NCI-H226 (cell line): ENCODE data around the gene PLEKHA5.
"Not testable (repeated sequence)": the region's sequence is repeated elsewhere in the genome, so short reads cannot be mapped to it uniquely, and the experiment has no call there.

Experiments used
- DNase-seq: peaks from one replicate; pipeline ENCODE4 v3.0.0-alpha.2; 2015

The PLEKHA5 gene

DNA sequence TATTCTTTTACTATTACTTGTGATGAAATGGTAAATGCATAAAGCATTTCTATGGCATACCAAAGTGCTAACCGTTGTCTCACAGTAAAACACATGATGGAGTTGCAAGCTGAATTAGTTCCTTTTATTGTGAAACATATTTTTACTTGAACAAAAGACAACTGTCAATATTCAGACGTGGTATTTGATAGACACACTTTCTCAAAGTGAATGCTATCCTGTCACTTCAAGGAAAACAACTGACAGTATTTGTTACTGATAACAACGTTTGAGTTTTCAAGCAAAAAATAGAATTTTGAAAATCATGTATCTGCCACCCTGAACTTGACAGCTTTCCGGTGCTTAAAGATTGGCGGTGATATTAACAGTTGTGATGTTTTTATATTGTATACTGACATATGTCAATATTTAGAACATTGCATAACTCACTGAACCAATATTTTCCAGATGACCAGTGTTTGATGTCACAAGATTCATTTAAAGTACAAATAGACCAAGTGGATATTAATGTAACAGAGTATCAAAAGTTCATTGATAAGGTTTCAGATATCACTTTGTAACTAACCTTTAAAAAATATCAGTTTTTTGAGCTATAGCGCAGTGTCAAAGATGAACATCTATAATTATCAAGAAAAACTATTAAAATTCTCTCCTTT lies 156.4 kb downstream of the PLEKHA5 start:
- no peak for DNase-seq

DNA sequence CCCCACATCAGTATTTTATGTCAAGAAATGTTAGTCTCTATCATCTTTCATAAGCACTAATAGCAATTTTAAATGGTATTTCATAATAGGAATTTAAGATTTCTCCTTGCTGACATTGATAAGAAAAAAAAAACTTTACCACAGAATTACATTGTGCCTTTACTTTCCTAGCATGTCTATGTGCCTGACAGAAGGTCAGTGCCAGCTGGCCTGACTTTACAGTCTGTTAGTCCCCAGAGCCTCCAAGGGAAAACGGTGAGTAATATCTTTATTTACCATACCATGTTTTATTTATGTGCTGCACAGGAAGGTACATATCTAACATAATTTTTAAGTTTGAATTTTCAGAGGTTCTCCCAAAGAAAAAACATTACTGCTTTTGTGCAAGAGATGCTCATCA lies 157.8 kb downstream of the PLEKHA5 start:
- no peak for DNase-seq

DNA sequence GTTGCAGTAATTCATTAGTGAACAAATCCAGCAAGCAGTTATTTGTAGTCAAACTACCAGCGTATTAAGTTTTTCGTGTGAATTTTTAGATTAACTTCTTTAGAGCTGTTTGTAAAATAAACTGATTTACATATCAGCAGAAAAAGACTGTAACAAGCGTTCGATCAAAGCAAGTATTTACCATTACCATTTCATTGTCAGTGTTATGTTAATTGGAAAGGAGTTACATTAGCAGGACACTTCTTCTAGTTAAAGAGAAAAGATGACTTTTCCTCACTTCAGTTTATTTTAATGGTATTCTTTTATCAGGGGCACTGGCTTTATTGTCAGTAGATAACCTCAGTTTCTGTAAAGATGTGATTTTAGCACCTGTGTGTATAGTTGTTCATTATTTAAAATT lies 158.6 kb downstream of the PLEKHA5 start:
- DNase-seq, result no peak

DNA sequence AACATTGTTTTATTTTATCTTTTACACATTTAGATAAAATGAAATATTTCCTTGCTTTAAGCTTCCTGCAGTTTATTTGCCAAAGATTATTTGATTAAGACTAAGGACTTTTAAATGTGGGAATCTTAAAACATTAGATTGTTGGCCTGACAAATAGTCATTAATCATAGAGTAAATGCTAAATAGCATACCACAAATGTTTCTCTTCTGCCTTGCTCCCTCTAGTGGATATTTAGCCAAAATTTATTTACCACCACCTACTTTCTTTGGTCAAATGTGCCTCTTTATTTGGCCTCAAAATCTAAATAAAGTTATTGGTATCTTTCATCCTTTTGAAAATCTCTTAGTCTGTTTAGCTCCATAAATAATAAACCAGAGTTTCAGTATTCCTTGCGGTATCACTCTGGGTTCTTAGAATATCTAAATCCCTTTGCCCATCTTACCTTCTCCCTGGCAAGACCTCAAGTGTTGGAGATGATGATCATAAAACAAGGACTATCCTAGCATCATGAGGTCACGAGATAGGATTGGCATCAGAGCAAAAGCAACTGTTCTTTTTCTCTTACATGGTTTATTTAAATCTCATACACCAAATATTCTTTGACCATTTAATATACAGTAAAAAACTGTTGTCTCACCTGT lies 159.2 kb downstream of the PLEKHA5 start:
- no peak for DNase-seq

DNA sequence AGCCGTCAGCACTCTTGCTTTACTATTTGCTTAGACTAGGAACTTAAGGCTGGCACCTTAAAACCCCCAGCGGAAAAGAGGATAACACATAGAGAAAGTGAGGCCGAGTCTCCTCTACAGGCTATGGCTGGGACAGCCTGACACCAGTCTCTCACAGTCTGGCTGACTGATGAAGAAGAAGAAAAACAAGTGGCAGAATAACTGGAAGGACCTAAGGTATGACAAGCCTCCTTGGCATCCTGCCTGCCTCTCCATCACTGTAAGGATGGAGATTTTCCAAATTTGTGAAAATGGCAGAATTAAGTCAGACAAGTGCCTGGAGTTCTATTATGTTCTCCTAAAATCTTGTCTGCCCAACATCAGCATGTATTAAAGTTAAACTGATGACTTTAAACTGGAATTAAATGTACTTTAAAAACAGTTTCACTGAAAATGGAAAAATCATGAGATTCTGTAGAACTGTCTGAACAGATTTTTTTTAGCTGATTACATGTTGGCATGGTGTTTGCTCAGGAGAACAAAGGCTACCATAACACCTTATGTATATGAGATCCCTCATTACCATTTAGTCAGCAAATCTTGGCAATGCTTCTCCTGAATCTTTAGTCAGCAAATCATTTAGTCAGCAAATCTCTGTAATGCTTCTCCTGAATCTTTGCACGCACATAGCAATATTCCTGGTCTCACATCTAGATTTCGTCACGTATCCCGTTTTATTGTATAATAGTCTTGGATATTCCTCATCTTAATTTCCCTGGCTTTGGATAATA lies 169.5 kb downstream of the PLEKHA5 start:
- DNase-seq, result no peak

DNA sequence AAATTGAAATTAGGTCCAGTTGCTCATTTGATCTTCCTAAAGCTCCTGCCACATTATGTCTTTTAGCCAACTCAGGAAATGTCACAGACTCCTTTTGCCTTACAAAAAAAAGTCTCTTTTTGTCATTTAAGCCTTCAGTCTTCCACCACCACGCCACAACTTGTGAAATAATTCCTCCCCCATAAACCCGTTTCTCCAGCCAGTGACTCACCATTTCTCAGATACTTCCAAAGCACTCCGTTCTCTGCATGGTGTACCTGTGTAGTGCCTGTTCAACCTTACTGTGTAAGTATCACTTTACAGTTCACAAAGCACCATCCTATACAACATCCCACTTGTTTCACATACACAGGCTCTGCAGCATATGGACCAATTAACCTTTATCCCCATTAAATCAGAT lies 170.2 kb downstream of the PLEKHA5 start:
- peak; percentile 66 for DNase-seq

DNA sequence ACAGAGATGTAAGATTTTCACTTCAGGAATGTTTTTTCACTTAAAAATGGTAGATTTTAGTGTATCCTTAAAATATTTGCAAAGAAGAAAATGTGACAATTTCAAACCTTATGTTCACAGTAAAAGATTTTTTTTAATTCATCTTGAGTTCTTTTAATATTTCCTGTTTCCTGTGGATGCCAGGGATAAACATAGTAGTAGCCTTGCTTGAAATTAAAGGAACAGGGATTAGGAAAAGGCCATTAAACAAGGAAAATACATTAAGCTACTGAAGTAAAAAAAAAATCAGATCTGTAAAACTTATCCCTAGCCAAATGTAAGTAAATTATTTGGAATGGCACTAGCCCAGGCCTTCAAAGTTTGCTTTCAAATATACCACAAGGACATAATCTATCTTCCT lies 171.7 kb downstream of the PLEKHA5 start:
- DNase-seq, result no peak

DNA sequence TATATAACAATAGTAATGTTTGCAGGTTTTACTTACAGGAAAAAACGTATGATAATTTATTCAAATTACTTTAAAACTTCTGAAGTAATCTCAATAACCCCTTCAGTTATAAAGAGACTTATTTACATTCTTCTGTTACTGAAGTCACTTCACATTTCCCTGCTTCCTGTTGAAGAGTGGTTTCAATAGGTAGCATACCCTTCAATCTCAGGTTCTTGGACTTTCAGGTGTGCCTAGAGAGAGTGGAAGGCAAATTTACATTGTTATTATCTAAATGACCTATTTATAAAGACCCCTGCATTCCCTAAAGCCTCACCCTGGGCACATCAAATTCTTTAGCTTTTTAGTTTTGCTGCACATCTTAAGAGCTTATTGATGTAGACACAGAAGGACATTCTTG lies 172.2 kb downstream of the PLEKHA5 start:
- no peak for DNase-seq

DNA sequence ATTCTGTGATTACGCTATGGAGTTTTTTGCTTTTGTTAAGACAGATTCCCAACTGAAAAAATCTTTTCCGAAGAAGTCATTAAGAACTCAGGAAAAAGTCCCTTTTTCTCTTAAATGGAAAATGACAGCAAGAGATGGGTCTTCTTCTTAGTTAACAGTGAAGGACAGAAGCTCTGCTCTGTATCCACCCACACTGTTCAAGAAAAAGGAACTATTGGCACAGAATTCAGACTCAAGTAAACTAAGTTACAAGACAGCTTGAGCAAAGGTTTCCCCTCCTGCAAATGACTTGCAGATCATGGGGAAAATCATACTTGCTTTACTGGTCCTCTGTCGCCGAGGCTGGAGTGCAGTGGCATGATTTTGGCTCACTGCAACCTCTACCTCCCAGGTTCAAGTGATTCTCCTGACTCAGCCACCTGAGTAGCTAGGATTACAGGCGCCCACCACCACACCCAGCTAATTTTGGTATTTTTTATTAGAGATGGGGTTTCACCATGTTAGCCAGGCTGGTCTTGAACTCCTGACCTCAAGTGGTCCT lies 172.6 kb downstream of the PLEKHA5 start:
- no peak for DNase-seq

DNA sequence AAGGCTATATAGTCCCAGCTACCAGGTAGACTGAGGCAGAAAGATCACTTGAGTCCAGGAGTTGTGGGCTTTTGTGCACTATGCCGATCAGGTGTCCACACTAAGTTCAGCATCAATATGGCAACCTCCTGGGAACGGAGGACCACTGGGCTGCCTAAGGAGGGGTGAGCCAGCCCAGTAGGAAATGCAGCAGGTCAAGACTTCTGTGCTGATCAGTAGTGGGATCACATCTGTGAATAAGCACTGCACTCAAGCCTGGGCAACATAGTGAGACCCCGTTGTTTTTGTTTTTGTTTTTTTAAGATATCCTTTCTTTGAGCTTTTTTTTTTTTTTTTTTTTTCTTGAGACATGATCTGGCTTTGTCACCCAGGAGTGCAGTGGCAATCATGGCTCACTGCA lies 174.0 kb downstream of the PLEKHA5 start:
- DNase-seq, result no peak

DNA sequence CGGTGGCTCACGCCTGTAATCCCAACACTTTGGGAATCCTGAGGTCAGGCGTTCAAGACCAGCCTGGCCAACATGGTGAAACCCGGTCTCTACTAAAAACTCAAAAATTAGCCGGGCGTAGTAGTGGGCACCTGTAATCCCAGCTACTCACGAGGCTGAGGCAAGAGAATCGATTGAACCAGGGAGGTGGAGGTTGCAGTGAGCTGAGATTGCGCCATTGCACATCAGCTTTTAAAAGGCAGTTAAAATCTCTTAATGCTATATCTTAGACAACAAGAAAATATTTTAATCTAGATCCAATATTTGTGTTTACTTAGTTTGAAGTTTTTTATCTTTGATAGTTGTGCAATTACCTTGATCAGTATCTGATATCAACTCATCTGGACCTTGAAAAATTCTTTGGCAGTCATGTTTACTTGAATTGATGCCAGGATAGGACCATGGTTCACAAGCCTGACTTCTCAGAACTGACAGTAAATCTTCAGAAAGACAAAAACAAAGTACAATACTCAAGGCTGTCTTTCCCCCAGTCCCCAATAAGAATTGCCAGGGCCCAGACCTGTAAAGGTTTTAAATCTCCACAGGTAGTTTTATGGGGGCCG lies 174.7 kb downstream of the PLEKHA5 start:
- DNase-seq, result no peak

DNA sequence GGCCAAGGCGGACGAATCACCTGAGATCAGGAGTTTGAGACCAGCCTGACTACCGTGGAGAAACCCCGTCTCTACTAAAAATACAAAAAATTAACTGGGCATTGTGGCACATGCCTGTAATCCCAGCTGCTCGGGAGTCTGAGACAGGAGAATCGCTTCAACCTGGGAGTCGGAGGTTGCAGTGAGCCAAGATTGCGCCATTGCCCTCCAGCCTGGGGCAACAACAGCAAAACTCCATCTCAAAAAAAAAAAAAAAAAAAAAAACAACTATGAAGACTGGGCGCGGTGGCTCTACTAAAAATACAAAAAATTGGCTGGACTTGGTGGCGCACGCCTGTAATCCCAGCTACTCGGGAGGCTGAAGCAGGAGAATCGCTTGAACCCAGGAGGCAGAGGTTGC lies 176.1 kb downstream of the PLEKHA5 start:
- not testable (repeated sequence) for DNase-seq

DNA sequence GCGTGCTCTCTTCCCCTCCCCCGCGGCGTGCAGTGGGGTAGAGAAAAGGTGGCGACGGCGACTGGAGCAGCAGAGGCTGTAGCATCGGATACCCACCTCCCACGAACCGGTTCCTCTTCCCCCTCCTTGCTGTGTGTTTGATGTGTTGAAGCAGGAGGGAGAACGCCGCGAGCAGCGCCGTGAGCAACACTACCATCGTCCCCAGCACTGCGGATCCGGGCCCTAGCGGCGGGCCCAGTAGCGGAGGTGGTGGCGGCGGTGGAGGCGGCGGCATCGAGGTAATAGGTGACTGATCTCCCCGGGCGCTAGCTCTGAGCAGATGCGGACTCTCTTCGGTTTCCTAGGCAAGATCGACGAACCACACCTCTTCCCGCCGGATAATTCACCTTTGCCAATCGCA lies 176.8 kb downstream of the PLEKHA5 start:
- no peak for DNase-seq

DNA sequence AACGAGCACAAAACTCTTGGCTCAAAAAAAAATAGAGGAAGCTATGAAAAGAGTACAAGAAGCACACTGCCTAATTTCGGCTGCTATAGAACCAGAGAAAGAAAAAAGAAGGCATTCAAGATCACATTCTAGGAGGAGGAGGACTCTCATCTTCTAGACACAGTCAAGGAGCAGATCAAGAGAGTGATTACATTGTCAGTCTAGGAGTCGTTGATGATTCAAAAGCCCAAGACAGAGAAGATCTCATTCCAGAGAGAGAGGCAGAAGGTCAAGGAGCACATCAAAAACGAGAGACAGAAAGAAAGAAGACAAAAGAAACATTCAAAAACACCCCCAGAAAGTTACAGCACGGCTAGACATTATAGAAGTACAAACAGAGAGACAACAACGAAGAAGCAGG lies 177.9 kb downstream of the PLEKHA5 start:
- no peak for DNase-seq

DNA sequence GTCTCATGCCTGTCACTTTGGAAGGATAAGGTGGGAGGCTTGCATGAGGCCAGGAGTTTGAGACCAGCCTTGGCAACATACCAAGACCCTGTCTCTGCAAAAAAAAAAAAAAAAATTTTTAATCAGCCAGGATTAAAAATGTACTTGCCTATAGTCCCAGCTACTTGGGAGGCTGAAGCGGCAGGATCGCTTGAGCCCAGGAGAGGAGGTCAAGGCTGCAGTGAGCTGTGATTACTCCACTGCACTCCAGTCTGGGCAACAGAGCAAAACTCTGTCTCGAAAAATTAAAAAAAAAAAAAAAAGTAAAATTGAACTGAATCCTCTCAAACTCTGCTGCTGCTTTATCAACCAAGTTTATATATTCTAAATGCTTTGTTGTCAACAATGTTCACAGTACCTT lies 181.6 kb downstream of the PLEKHA5 start:
- no peak for DNase-seq

DNA sequence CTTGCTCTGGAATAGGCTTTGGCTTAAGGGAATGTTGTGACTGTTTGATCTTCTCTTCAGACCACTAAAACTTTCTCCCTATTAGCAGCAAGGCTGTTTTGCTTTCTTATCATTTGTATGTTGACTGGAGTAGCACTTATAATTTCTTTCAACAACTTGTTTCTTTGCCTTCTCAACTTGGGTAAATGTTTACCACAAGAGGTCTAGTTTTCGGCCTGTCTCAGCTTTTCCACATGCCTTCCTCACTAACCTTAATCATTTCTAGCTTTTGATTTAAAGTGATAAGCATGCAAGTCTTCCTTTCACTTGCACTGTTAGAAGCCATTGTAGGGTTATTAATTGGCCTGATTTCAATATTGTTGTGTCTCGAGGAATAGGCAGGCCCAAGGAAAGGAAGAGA lies 183.1 kb downstream of the PLEKHA5 start:
- DNase-seq, result no peak

DNA sequence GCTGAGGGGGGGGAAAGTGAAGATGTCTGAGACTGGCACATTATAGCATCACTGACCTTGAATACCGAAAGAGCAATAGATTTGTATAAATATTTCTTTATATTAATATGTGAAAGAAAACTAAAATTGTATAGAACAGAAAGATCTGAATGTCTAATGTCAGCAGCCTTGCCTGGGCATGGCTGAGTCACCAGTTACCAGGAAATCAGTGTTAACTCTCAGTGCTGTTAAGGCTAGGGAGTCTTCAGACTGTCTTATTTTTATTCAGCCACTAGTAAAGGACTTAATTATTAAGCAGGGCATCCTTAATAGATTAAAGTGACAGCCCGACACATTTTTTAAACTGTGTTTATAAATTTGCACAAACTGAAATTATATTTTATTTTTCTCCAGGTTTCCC lies 186.9 kb downstream of the PLEKHA5 start:
- DNase-seq, result peak; percentile 30

DNA sequence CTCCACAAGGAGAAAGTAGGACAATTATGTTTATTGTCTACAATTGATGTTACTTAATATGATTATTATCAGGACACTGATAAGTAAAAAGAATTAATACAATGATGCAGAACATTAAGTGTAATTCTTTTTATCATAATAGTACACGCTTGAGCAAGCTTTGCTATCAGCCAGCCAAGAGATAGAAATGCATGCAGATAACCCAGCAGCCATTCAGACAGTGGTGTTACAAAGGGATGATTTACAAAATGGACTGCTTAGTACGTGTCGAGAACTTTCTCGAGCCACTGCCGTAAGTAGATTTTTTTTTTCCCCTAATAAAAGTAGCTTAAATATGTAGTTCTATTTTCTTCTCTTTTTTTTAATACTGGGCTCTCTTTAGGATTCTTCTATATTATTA lies 192.8 kb downstream of the PLEKHA5 start:
- no peak for DNase-seq

DNA sequence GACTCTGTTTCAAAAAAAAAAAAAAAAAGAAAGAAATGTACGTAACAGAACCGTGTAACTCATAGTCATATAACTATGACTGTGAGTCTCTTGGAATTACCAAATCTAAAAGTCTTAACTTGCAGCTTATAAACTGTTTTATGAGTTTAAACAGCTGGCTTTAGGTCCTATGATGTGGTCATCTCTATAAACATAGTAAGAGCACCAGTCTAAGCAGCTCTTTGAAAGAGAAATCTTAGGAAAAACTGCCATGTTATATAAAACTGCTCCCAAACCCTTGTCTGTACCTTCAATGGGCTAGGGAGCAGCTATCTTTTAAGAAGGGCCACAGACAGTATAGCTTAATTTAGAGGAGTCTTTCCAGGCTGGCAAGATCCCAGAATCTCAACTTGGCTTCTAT lies 194.3 kb downstream of the PLEKHA5 start:
- DNase-seq, result no peak

DNA sequence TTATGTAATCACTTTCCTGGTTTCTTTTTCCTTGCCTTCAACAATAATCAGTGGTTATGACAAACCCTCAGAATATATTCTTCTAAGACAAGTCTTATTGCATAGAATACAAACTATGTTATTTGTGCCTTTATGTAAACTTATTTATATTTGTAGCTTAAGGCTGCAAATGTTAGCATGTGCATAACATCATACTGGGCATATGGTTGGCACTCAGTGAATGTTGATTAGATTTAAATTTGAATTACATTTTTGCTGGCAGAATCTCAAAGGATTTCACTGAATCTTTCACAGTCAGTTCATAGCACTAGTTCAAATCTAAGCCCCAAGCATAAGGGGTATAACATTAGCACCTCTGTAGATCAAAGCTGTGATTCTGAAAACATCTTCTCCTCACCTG lies 196.6 kb downstream of the PLEKHA5 start:
- no peak for DNase-seq

DNA sequence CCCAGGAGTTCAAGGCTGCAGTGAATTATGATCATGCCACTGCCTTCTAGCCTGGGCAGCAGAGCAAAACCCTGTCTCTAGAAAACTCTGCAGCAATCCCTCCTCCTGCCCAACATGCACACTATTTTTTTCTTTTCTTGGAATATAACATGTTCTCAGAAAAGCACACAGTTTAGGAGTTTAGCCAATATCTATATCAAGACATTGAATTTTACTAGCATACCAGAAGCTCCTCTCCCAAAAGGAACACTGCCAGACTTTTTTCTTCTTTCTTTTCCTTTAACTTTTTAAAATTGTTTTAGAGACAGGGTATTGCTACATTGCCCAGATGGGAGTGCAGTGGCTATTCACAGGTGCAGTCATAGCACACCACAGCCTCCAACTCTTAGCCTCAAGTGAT lies 202.7 kb downstream of the PLEKHA5 start:
- DNase-seq, result no peak

DNA sequence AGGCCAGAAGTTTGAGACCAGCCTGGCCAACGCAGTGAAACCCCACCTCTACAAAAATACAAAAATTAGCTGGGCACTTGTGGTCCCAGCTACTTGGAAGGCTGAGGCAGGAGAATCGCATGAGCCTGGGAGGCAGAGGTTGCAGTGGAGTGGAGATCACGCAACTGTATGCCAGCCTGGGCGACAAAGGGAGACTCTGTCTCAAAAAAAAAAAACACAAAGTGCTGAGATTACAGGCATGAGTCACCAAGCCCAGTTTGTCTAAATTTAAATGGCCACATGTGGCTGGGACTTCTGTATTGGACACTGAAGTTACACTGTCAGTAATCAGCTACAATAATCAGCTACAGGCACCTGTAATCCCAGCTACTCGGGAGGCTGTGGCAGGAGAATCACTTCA lies 208.9 kb downstream of the PLEKHA5 start:
- no peak for DNase-seq

DNA sequence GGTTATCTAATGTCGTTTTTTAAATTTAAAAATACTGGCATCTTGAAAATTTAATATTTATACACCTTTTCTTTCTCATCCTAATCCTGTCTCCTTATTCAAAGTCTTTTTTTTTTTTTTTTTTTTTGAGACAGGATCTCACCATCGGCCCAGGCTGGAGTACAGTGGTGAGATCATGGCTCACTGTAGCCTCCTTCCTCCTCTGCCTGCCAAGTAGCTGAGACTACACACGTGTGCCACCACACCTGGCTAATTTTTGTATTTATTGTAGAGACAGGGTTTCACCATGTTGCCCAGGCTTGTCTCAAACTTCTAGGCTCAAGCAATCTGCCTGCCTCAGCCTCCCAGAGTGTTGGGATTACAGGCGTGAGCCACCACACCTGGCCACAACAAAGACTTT lies 221.3 kb downstream of the PLEKHA5 start:
- DNase-seq, result not testable (repeated sequence)

DNA sequence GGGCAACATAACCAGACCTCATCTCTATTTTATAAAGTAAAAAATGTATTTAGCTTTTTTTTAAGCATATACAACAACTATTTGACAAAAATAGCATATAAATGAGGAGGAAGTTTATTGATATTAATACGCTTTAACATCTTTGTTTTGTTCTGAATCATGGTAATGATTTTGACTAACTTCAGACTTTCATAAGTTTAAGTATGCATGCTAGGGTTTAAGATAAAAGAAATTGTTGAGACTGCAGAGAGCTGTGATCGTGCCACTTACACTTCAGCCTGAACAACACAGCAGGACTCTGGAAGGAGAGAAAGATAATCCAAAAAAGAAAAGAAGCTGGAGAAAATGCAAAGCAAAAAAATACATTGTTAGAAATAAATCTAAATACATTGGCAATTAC lies 221.8 kb downstream of the PLEKHA5 start:
- DNase-seq, result no peak
